MCF 10A (cell line): ENCODE data around the gene METTL15. TPM values are rescaled to one million over a fixed set of nuclear protein-coding genes. Genes with fewer than 3 reads are reported as not detected.

Experiments
- BruUV-seq: library from RNA; stranded (reverse); fragments of 400-500 nt; replicated peaks from 2 replicates; lab custom pipeline; 2021; lab: Mats Ljungman, UMichigan
- CTCF ChIA-PET: fragments of 300-600 bp; sonication (Branson Sonifier 250); formaldehyde crosslinking; extraction: SDS; loops from one replicate; lab custom pipeline; 2021; ENCODE audit warnings: antibody characterized with exemption, inconsistent platforms; lab: Yijun Ruan, JAX
- POLR2A ChIA-PET: fragments of 300-600, 350-650 bp; sonication (Branson Sonifier 250); formaldehyde crosslinking; extraction: SDS; loops from one replicate; lab custom pipeline; 2020; ENCODE audit warnings: antibody characterized with exemption, inconsistent platforms; lab: Yijun Ruan, JAX
- DNase-seq: peaks from one replicate; pipeline ENCODE4 v3.0.0-alpha.2; 2018; ENCODE audit not compliant: unreplicated experiment
- H3K27ac Mint-ChIP-seq: one replicate; pipeline ENCODE4 v1.8.0; 2022; ENCODE audit warnings: mild to moderate bottlenecking, low read depth, mixed read lengths; ENCODE audit not compliant: unreplicated experiment
- H3K27me3 Mint-ChIP-seq: one replicate; pipeline ENCODE4 v1.8.0; 2022; ENCODE audit warnings: mixed read lengths; ENCODE audit not compliant: insufficient read depth, unreplicated experiment
- H3K36me3 Mint-ChIP-seq: one replicate; pipeline ENCODE4 v1.8.0; 2022; ENCODE audit warnings: mild to moderate bottlenecking, moderate library complexity, mixed read lengths; ENCODE audit not compliant: insufficient read depth, unreplicated experiment
- H3K4me1 Mint-ChIP-seq: one replicate; pipeline ENCODE4 v1.8.0; 2022; ENCODE audit warnings: mixed read lengths; ENCODE audit not compliant: insufficient read depth, unreplicated experiment
- H3K4me3 Mint-ChIP-seq: one replicate; pipeline ENCODE4 v1.8.0; 2022; ENCODE audit warnings: mild to moderate bottlenecking, moderate library complexity, mixed read lengths; ENCODE audit not compliant: unreplicated experiment
- H3K9me3 Mint-ChIP-seq: one replicate; pipeline ENCODE4 v1.8.0; 2022; ENCODE audit warnings: mixed read lengths; ENCODE audit not compliant: unreplicated experiment
- intact Hi-C: fragments of 100-400 bp; cut with micrococcal nuclease; formaldehyde crosslinking; loops from 2 replicates; pipeline ENCODE4 v1.14.1; 2022
- total RNA-seq: library from RNA; stranded (reverse); gene quantifications from 2 replicates; pipeline ENCODE4 v1.2.3, GENCODE V29; 2022
- TF ChIP-seq, protein P1 (sequence below): fragments of 200-600 bp; IDR thresholded peaks from one replicate; pipeline ENCODE4 v1.8.0; 2022; ENCODE audit warnings: antibody characterized with exemption, mild to moderate bottlenecking; ENCODE audit not compliant: unreplicated experiment

METTL15 gene
- total RNA-seq, 1 experiment from 2014 or later, result 16.8 TPM

DNA sequence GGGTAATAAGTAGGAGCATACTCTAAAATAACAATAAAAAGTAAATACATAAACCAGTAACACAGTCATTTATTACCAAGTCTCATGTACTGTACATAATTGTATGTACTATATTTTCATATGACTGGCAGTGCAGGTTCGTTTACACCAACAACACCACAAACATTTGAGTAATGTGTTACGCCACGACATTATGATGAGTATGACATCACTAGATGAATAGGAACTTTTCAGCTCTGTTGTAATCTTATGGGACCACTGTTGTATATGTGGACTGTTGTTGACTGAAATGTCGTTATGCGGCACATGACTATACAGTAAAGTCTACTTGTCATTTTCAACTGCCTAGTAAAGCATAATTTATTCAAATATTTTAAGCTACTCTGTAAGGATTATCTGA lies 18.8 kb upstream of the METTL15 start:
- no peak for DNase-seq
- peaks cover 11% of the 10 kb centered on the region for H3K4me1 Mint-ChIP-seq
- H3K27ac Mint-ChIP-seq, result no peak overlapping the region
- POLR2A ChIA-PET, result interaction anchor here (0.9 to 7.5 kb wide), 8 partner anchors 9 to 370 kb away, joined by 3 to 59 read pairs (median 3); partner anchors contain the start of genes KIF18A and METTL15
- no peaks in the 10 kb centered on the region for H3K27me3 Mint-ChIP-seq
- CTCF ChIA-PET, result interaction anchor here (0.6 to 0.7 kb wide), 3 partner anchors 247 to 786 kb away, joined by 4 to 5 read pairs (median 5); no protein-coding TSS in a partner anchor
- BruUV-seq, result no TSS peak
- H3K4me3 Mint-ChIP-seq, result no peak overlapping the region
- TF ChIP-seq, protein P1, sequence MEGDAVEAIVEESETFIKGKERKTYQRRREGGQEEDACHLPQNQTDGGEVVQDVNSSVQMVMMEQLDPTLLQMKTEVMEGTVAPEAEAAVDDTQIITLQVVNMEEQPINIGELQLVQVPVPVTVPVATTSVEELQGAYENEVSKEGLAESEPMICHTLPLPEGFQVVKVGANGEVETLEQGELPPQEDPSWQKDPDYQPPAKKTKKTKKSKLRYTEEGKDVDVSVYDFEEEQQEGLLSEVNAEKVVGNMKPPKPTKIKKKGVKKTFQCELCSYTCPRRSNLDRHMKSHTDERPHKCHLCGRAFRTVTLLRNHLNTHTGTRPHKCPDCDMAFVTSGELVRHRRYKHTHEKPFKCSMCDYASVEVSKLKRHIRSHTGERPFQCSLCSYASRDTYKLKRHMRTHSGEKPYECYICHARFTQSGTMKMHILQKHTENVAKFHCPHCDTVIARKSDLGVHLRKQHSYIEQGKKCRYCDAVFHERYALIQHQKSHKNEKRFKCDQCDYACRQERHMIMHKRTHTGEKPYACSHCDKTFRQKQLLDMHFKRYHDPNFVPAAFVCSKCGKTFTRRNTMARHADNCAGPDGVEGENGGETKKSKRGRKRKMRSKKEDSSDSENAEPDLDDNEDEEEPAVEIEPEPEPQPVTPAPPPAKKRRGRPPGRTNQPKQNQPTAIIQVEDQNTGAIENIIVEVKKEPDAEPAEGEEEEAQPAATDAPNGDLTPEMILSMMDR, result no peak
- intact Hi-C loops, result no loop called here
- no peaks in the 10 kb centered on the region for H3K36me3 Mint-ChIP-seq
- no peaks in the 10 kb centered on the region for H3K9me3 Mint-ChIP-seq

DNA sequence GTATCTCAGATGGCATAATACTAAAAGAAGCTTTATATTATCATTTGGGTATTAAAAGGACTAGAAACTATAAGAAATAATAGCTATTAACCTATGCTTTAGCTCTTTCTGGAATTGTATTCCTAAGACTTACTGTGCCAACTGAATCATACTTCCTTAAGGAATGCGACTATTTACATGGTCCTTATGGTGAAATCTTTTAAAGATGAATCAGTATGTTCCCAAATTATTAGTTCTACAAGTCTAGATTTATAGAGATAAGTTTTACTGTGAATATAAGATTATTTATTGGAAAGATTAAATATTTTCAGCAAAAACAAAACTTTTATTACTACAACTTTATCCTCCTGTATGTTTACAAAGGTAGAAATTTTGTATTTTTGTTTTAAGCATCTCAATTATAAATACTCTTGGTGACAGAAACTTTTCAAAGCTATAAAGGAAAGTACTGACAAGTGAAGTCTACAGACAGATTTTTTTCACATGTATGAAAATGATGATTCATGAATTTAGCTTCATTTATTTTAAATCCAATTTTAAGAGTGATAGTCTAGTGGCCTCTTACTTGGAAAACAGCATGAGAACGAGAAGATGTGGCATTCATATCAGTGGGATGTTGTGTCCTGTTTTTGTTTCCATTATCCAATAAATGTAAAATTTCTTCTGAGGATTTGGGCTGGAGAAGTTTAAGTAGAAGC lies 18.0 kb upstream of the METTL15 start:
- TF ChIP-seq, protein P1, result no peak
- no peaks in the 10 kb centered on the region for H3K9me3 Mint-ChIP-seq
- intact Hi-C loops, result no loop called here
- BruUV-seq, result no TSS peak
- DNase-seq, result no peak
- H3K4me3 Mint-ChIP-seq, result no peak overlapping the region
- no peaks in the 10 kb centered on the region for H3K36me3 Mint-ChIP-seq
- peaks cover 19% of the 10 kb centered on the region for H3K4me1 Mint-ChIP-seq
- ChIA-PET POLR2A (interaction anchor here (0.9 to 7.5 kb wide), 7 partner anchors 8 to 371 kb away, joined by 3 to 59 read pairs (median 3); partner anchors contain the start of genes KIF18A and METTL15), CTCF (interaction anchor here (0.7 kb wide), 3 partner anchors 38 to 252 kb away, joined by 3 to 5 read pairs (median 4); no protein-coding TSS in a partner anchor)
- H3K27ac Mint-ChIP-seq, result peak overlapping the region; percentile 49
- no peaks in the 10 kb centered on the region for H3K27me3 Mint-ChIP-seq

DNA sequence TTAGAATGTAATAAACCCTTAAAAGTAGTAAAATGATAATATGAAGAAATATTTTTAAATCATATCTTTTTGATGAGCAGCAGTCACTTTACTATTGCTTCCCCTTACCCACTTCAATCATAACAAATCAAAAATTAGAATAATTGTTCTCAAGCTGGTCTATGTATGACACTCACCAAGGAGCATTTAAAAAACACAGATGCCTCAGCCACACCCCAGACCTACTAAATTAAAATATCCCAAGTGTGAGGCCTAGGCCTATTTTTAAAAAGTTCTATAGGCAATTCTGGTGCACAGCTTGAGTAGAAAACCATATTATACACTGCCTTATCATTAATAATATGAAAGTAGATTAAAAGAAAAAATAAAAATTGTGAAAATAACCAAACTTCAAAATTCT lies 15.4 kb upstream of the METTL15 start:
- intact Hi-C loops, result no loop called here
- no peak for DNase-seq
- TF ChIP-seq, protein P1, result no peak
- BruUV-seq, result no TSS peak
- ChIA-PET POLR2A (interaction anchor here (1.1 to 7.5 kb wide), 3 partner anchors 9 to 16 kb away, joined by 4 to 59 read pairs (median 5); partner anchors contain the start of genes KIF18A and METTL15), CTCF (no interaction called here)
- Mint-ChIP-seq H3K4me3 (no peak overlapping the region), H3K27ac (no peak overlapping the region), H3K27me3 (no peaks in the 10 kb centered on the region), H3K36me3 (peaks cover 6% of the 10 kb centered on the region), H3K9me3 (no peaks in the 10 kb centered on the region), H3K4me1 (peaks cover 22% of the 10 kb centered on the region)

DNA sequence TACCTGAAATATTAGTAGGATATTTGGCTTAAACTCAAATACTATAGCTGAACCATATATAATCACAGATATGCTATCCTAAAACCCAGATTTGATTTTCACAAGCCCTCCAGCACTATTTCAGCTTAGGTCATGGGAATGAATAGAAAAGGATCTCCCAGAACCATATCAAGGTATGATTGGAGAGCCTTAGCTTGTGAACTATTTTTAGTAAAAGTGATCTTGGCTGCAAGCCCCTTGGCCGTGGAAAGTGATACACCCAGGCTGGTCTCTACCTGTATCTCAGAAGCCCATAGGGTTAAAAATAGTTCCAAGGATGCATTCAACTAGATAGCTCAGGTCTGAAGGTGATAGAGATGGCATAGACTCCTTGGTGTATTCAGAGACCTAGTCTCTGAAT lies 9.9 kb upstream of the METTL15 start:
- Mint-ChIP-seq H3K4me1 (peaks cover 47% of the 10 kb centered on the region), H3K9me3 (no peaks in the 10 kb centered on the region), H3K4me3 (no peak overlapping the region), H3K27ac (peak overlapping the region; percentile 74), H3K36me3 (peaks cover 6% of the 10 kb centered on the region), H3K27me3 (no peaks in the 10 kb centered on the region)
- ChIA-PET CTCF (interaction anchor here (0.6 kb wide), 1 partner anchor 12 kb away, joined by 3 read pairs; no protein-coding TSS in a partner anchor), POLR2A (interaction anchor here (0.7 to 3.5 kb wide), 4 partner anchors 8 to 12 kb away, joined by 3 to 18 read pairs (median 3); partner anchors contain the start of genes KIF18A and METTL15)
- DNase-seq, result no peak
- intact Hi-C loops, result no loop called here
- TF ChIP-seq, protein P1, result no peak
- BruUV-seq, result no TSS peak
